NCI-H2081 treated with DMSO at 0.1 percent for 48 hours (cell line): ENCODE measurements around the gene SLC51B.
A peak's percentile ranks its signal among the peaks of the same experiment; 100 is the strongest.
"Not testable (repeated sequence)": the region's sequence is repeated elsewhere in the genome, so short reads cannot be mapped to it uniquely, and the experiment has no call there.

ENCODE experiments used
- DNase-seq: peaks from one replicate; lab custom pipeline; 2025; lab: John Stamatoyannopoulos, UW

SLC51B gene

GRCh38 chr15:65042776-65043327 is 2.3 kb upstream of the SLC51B start:
- no peak for DNase-seq

- DNase-seq: not testable (repeated sequence)
These were observed 969 bp upstream of the SLC51B start for GRCh38 chr15:65044218-65044617.

GRCh38 chr15:65048241-65048640 is 3.1 kb downstream of the SLC51B start:
- DNase-seq: no peak

- DNase-seq: peak; percentile 73
These were observed 4.2 kb downstream of the SLC51B start for GRCh38 chr15:65049418-65049840.

- DNase-seq: no peak
These were observed 5.1 kb downstream of the SLC51B start for GRCh38 chr15:65050270-65050669.

GRCh38 chr15:65051266-65051665 is 6.1 kb downstream of the SLC51B start:
- no peak for DNase-seq

- no peak for DNase-seq
These were observed 7.8 kb downstream of the SLC51B start for GRCh38 chr15:65052956-65053355.

- no peak for DNase-seq
These were observed 9.4 kb downstream of the SLC51B start for GRCh38 chr15:65054333-65055200.

- no peak for DNase-seq
These were observed 10.1 kb downstream of the SLC51B start for GRCh38 chr15:65055201-65055870.

- no peak for DNase-seq
These were observed 10.9 kb downstream of the SLC51B start for GRCh38 chr15:65056106-65056505.

- no peak for DNase-seq
These were observed 11.8 kb downstream of the SLC51B start for GRCh38 chr15:65056868-65057548.

GRCh38 chr15:65057549-65057940 is 12.4 kb downstream of the SLC51B start:
- no peak for DNase-seq

GRCh38 chr15:65058394-65059368 is 13.5 kb downstream of the SLC51B start:
- DNase-seq: no peak

- DNase-seq: no peak
These were observed 14.2 kb downstream of the SLC51B start for GRCh38 chr15:65059369-65059750.

GRCh38 chr15:65059931-65060596 is 14.9 kb downstream of the SLC51B start:
- no peak for DNase-seq

GRCh38 chr15:65060641-65061397 is 15.6 kb downstream of the SLC51B start:
- DNase-seq: no peak

- no peak for DNase-seq
These were observed 16.9 kb downstream of the SLC51B start for GRCh38 chr15:65062061-65062460.

GRCh38 chr15:65062726-65063125 is 17.5 kb downstream of the SLC51B start:
- no peak for DNase-seq

GRCh38 chr15:65066001-65066634 is 20.9 kb downstream of the SLC51B start:
- DNase-seq: no peak
